GM18498 (cell line): ENCODE measurements around the gene SHMT2.
"Not testable (repeated sequence)": the region's sequence is repeated elsewhere in the genome, so short reads cannot be mapped to it uniquely, and the experiment has no call there.

ENCODE experiments used
- ATAC-seq: cut with Tn5 transposase; IDR thresholded peaks from one replicate; pipeline ENCODE4 v1.9.1; 2021; ENCODE audit warnings: mild to moderate bottlenecking, moderate library complexity; ENCODE audit not compliant: unreplicated experiment

The SHMT2 gene

DNA sequence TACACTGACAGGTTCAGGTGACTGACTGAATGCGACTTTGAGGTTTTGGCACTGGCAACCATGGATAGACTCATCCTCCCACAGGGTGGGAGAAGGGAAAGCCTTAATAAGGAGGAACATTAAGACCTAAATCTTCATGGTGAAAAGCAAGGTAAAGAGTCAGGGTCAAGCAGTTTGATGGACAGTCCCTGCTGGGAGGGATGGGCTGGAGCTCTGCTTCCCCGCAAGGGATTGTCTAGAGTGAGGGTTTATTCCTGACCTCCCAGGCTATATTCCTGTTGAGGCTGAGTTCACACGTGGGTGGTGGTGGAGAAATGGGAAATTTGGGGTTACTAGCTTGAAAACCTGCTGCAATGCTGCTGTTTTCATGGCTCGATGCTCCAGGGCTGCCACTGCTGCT is 30.9 kb downstream of the SHMT2 start:
- ATAC-seq = no peak

DNA sequence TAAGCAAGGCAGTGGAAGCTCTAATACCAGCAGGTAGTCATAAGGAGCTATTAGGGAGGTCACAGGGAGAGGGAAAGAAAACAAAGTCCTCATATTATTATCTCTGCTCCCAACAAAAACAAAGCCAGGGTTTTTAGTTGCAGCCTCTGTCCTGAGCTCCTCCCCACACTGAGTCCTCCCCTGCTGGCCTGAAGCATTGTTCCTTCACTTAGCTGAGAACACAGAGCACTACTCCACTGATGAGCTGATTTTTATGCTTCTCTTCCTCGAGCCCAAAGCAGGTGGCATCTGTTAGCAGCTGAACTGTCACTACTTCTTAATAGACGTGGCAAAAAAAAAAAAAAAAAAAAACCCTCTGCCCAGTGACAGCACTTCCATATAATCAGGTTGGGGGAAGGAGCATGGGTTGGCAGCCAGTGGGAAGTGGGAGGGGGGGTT is 31.9 kb downstream of the SHMT2 start:
- ATAC-seq = no peak

DNA sequence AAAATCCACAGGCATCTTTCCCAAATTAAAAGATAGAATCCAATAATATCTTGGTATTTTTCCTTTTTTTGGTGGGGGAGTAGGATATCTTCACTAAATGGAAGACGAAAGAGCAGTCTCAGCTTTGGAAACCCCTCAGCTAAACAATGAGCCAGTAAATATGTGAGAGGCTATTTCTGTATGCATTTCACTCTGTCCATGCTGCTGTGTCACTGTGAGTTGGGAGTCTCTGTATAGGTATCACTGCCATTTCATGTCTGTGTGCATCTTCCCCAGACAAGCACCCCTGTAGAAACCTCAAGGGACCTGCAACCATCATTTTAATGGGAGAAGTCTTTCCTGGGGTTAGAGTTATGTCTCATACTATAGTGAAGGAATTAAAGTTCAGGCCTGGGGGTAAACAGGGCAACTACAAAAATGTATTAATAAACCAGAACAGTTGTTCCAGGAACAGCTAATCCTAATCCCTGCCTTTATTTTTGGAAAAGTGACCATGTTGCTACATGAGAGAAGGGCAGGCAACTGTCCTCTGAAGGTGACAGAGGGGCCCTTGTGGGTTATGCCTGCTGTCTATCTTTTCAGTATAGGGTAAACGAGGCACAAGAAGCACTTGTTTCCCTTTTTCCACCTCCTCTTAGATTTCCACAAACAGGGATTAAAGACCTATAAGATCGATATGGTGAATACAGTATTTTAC is 32.8 kb downstream of the SHMT2 start:
- no peak for ATAC-seq

DNA sequence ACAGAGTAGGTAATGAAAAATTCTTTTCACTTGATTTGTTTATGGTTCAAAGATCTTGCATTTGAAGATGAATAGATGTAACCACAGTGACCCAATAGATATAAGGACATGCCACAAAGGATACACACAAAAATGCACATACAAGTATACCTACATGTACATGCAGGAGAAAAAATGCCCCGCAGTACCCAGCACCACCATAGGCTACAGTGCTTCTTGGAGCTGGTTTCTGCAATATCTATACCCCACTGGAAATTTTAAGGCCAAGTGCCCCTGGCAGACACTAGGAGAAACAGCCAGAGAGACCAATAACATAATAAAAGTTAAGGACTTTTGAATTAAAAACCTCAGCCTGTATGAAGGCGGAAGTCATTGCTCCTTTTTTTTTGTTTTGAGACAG is 33.6 kb downstream of the SHMT2 start:
- ATAC-seq = no peak

DNA sequence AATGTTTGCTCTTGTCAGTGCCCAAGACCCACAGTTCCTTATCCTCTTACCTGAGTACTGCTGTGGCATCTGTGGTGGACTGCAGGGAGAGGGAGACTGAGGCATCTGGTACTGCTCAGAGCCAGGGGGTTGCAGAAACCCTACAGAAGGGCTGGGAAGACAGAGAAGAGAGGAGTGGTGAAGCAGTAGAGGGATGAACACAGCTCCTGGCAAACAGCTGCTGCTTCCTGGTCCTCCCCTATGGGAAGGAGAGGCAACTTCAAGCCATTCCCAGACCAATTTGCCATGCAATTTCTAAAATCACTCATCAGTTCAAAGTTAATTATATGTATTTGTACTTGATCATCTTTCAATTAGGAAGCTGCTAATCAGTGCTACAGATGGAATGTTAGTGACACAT is 37.2 kb downstream of the SHMT2 start:
- ATAC-seq = no peak

DNA sequence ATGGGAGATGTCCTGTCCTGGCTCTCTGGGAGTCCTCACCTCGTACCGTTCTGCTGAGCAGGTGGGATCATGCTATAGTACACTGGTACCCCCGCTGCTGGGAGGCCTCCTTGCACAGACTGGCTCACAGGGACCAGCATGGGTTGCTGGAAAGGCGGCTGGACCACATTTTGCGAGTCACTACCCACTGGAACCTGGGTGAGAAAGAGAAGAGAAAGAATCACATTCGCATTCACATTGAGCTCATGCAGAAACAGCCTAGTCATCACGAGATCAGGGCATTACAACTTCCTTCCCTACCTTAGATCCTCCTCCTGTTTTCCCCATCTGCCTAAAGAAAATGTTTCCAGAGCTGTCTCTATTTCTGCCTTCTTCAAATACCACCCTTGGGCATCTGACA is 38.8 kb downstream of the SHMT2 start:
- no peak for ATAC-seq

DNA sequence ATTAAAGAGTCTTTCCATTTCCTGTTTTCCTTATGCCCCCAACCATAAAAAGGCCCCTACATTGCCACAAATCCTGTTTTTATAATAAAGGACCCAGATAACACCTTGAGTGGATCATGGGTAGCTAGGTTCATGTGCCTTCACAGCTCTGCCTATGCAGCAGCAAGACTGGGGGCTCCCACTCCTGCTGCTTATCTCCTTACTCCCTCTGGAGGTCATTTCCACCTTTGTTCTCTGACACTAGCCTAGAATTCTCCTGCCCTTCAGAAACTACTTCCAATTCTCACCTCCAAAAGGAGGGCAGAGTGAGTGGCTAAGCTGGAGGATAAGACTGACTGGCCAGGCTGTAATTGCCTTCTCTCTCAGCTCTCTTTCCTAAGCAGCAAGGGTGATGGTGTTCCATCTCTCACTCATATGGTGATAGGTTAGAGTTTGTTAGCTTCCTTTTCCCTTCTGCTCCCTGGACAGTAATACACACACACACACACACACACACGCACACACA is 41.5 kb downstream of the SHMT2 start:
- ATAC-seq = no peak

DNA sequence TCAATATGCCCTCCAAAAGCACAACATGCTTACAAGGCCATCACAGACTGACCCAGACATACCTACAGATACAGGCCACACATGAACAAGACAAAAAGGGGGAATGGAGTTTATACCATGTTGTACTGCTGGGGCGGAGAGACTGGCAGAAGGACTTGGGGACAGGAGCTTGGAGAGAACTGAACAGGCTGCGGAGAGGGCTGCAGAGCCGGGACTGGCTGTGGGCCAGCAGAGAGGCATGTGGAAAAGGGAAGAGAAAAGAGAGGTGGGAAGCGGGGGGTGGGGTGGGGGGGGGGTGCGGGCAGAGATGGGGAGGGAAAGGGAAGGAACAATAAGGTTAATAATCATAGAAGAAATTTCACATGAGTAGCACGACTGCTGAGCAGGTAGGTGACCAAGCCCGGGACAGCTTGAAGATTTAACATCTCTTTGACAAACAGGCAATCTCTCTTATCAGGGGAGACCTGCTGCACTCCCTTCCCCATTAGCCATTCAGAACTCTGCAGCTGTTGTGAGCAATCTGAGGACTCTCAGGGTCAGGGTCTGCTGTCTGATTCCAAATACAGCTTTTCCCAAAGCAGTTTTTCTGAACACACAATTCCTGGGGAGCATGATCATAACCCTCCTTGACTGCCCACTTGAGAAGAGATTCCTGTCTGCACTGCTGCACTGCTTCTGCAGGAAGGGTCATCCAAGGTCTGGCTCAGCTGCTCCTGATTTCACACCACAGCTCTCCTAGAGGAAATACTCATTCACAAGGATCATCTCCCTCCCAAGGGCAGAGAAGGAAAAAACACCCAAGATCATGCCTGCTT is 43.0 kb downstream of the SHMT2 start:
- ATAC-seq = no peak

DNA sequence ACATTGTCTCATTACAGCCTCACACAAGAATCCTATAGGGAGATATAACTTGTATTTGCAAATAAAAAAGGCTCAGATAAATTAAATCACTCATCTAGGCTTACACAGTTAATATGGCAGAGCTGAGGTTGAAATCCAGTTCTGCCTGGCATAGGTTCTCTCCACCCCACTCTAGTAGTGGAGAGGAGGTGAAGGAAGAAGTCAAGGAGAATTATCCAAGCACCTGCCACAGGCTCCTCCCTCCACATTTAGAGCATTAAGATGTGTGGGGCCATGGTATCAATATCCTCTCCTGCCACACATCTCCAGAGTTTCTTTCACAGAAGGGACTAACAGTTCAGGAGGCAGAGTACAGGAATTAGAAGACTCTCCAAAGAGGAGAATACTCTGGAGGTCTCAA is 44.0 kb downstream of the SHMT2 start:
- no peak for ATAC-seq

DNA sequence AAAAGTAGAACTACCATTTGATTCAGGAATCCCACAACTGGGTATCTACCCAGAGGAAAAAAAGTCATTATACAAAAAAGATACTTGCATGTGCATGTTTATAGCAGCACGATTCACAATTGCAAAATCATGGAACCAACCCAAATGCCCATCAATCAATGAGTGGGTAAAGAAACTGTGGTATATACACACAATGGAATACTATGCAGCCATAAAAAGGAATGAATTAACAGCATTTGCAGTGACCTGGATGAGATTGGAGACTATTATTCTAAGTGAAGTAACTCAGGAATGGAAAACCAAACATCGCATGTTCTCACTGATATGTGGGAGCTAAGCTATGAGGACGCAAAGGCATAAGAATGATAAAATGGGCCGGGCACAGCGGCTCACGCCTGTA is 46.7 kb downstream of the SHMT2 start:
- ATAC-seq = not testable (repeated sequence)

DNA sequence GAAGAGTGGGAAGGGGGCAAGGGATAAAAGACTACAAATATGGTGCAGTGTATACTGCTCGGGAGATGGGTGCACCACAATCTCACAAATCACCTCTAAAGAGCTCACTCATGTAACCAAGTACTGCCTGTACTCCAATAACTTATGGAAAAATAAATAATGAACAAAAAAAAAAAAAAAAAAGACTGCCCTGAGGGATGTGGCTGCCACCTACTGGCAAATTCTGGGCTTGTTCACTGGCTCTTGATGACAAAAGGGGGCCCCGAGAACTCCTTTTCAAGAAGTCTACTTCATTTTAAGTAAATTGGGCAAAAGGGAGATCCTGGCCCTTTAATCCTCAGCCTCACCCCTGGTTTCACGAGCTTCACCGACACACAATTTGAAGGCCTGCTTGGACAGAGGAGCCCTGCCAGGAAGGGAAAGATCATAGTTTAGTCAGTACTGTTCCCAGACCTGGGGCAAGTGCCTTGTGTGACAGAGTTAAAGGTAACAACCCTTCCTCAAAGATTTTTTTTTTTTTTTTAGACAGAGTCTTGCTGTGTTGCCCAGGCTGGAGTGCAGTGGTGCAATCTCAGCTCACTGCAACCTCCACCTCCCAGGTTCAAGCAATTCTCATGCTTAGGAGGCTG is 47.5 kb downstream of the SHMT2 start:
- ATAC-seq = no peak

DNA sequence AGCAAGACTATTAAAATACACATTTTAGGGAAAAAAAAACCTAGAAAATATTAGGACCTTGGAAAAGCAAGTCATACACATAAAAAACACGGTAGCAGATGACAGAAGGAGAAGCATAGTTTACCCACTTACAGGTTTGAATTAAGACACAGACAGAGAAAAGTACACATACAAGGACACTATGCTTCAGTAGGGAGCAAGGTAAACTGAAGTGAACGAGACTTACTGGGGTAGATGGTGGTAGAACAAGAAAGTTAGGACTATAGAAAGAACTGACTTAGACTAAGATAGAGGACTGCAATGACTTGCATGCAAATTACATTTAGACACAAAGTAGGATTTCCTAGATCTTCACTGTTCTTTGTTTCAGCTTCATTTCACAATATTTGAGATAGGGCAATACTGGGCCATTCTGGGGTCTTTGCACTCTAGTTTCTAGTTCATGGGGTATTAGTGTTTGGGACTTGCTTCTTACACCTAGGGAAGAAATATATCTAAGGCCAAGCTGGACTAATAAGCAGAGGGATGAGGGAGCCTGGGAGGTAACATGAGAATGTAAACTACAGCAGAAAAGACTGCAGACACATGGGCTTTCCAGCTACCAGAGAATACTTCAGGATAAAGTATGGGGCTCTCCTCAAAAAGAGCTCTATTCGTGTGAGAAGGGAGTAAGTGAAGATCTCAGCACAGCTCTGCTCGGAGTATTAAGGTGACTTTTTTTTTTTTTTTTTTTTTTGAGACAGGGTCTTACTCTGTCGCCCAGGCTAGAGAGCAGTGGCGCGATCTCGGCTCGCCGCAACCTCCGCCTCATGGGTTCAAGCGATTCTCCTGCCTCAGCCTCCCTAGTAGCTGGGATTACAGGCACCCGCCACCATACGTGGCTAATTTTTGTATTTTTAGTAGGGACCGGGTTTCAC is 49.2 kb downstream of the SHMT2 start:
- no peak for ATAC-seq

DNA sequence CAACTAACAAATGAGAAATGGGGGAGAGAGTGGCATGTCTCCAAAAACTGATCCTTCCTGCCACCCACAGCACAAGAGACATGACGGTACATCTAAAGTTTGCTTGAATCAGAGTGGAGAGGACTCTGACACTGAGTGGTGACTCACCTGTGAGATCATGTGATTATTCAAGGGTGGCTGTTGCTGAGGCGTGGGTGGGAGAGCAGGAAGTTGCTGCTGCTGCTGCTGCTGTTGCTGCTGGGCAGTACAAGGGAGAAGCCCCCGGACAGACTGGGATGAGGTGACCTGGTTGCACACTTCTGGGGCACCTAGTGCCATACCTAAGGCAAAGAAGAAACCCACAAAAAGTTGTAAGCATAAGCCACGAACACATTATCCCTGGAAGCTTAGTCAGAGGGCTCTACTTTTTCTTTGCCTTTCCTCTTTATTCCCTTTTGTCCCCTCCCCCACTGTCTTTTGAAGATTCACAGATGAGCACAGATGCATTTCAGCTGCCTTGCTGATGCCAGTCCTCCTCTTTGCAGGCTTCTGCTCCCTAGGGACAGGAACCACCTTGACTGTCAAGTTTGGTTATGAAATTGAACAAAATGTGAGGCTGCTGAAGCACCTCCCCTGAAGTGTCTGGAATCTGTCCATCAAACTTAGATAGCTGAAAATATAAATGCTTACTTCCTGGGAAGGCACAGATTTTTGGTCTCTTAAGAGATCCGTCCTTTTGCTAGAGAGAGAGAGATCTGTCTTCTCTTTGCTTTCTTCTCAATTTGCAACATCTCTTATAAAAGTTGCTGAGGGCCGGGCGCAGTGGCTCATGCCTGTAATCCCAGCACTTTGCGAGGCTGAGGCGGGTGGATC is 50.9 kb downstream of the SHMT2 start:
- peak; percentile 97 for ATAC-seq

DNA sequence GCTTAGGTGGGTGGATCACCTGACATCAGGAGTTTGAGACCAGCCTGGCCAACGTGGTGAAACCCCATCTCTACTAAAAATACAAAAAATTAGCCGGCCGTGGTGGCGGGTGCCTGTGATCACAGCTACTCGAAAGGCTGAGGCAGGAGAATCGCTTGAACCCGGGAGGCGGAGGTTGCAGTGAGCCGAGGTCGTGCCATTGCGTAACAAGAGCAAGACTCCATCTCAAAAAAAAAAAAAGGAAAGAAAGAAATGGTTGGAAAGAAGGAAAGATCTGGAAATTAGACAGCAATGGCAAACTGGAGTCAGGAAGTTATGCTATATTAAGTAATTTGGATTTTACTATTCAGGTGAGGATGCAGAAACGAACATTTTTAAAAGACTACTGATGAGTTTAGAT is 52.6 kb downstream of the SHMT2 start:
- ATAC-seq = not testable (repeated sequence)
